ENCODE measurements around the gene SCEL. TPM values are rescaled to one million over a fixed set of nuclear protein-coding genes. Genes with fewer than 3 reads are reported as not detected.

The SCEL gene
- polyA plus RNA-seq, 1 donor from 2014 or later, result 0.24 TPM

DNA sequence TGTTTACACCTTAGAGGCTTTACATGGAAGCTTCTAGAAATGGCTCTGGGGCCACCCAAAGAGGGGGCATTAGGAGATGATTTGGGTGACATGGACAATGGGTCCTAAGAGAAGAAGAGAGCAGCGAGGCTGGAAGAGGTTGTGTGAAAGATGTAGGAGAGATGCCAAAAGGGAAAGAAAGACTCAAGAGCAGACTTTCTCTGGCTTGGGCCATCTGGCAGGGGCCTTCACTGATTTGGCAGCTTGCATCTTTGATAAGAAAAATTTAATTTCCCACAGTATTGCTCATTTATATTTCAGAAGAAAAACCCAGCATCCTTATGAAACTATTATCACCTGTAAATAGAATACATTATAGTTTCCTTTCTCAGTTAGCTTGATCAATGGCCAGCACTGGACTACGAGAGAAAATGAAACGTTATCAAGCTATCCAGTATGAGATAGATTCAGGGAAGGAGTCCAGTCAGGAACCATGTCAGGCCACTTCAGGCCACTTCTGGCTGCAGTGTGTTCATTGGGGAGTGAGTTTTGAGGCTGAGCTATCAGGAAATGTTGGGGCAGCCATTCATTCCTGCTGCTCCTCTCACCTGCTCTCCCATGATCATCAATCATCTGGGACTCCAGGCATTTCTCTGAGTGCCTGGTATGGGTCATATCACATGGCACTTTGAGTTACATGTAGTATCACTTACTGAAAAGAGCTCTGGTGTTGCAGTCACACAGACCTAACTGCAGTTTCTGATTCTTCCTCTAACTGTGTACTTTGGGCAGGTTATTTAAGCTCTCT, 10.3 kb downstream of the SCEL start:
- no peaks in the 10 kb centered on the region for H3K9me2 ChIP-seq (ENCODE audit: insufficient read depth, low read length)
- no peaks in the 10 kb centered on the region for H3K9me3 ChIP-seq (ENCODE audit: low read length)
- H3K4me3 ChIP-seq (ENCODE audit: low read length), result no peak overlapping the region
- no peaks in the 10 kb centered on the region for H3K79me2 ChIP-seq (replicated peaks; ENCODE audit: insufficient read depth, low read length)
- TF ChIP-seq MXI1 (conservative IDR thresholded peaks at IDR 0.05; ENCODE audit: poor library complexity, severe bottlenecking) (no peak), POLR2AphosphoS5 (IDR thresholded peaks at IDR 0.05) (no peak), EZH2 (IDR thresholded peaks at IDR 0.05; ENCODE audit: borderline replicate concordance, insufficient read depth, low read length, poor library complexity, severe bottlenecking) (no peak), SMC3 (conservative IDR thresholded peaks at IDR 0.05; ENCODE audit: poor library complexity) (no peak), EP300 (conservative IDR thresholded peaks at IDR 0.05; ENCODE audit: poor library complexity, severe bottlenecking) (no peak), TAF1 (IDR thresholded peaks at IDR 0.05; ENCODE audit: low read depth) (no peak), RAD21 (conservative IDR thresholded peaks at IDR 0.05) (no peak)
- TF ChIP-seq, protein P1, sequence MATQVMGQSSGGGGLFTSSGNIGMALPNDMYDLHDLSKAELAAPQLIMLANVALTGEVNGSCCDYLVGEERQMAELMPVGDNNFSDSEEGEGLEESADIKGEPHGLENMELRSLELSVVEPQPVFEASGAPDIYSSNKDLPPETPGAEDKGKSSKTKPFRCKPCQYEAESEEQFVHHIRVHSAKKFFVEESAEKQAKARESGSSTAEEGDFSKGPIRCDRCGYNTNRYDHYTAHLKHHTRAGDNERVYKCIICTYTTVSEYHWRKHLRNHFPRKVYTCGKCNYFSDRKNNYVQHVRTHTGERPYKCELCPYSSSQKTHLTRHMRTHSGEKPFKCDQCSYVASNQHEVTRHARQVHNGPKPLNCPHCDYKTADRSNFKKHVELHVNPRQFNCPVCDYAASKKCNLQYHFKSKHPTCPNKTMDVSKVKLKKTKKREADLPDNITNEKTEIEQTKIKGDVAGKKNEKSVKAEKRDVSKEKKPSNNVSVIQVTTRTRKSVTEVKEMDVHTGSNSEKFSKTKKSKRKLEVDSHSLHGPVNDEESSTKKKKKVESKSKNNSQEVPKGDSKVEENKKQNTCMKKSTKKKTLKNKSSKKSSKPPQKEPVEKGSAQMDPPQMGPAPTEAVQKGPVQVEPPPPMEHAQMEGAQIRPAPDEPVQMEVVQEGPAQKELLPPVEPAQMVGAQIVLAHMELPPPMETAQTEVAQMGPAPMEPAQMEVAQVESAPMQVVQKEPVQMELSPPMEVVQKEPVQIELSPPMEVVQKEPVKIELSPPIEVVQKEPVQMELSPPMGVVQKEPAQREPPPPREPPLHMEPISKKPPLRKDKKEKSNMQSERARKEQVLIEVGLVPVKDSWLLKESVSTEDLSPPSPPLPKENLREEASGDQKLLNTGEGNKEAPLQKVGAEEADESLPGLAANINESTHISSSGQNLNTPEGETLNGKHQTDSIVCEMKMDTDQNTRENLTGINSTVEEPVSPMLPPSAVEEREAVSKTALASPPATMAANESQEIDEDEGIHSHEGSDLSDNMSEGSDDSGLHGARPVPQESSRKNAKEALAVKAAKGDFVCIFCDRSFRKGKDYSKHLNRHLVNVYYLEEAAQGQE (IDR thresholded peaks at IDR 0.05; ENCODE audit: borderline replicate concordance), result no peak
- TF ChIP-seq, protein P2, sequence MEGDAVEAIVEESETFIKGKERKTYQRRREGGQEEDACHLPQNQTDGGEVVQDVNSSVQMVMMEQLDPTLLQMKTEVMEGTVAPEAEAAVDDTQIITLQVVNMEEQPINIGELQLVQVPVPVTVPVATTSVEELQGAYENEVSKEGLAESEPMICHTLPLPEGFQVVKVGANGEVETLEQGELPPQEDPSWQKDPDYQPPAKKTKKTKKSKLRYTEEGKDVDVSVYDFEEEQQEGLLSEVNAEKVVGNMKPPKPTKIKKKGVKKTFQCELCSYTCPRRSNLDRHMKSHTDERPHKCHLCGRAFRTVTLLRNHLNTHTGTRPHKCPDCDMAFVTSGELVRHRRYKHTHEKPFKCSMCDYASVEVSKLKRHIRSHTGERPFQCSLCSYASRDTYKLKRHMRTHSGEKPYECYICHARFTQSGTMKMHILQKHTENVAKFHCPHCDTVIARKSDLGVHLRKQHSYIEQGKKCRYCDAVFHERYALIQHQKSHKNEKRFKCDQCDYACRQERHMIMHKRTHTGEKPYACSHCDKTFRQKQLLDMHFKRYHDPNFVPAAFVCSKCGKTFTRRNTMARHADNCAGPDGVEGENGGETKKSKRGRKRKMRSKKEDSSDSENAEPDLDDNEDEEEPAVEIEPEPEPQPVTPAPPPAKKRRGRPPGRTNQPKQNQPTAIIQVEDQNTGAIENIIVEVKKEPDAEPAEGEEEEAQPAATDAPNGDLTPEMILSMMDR (IDR thresholded peaks at IDR 0.05; ENCODE audit: poor library complexity, severe bottlenecking), result no peak
- no peak overlapping the region for H3K9ac ChIP-seq (ENCODE audit: low read length)
- no peaks in the 10 kb centered on the region for H3K27me3 ChIP-seq (ENCODE audit: insufficient read depth, low read depth, low read length)
- H3K36me3 ChIP-seq (ENCODE audit: insufficient read depth, low read length), result no peaks in the 10 kb centered on the region
- no peaks in the 10 kb centered on the region for H4K20me1 ChIP-seq (ENCODE audit: insufficient read depth)
- H3K4me2 ChIP-seq (ENCODE audit: low read length), result no peak overlapping the region
- H2AFZ ChIP-seq (ENCODE audit: low read depth, low read length), result no peak overlapping the region
- no peak overlapping the region for H3K27ac ChIP-seq (ENCODE audit: low read length)
- no peaks in the 10 kb centered on the region for H3F3A ChIP-seq (ENCODE audit: insufficient read depth, low read length, poor library complexity, severe bottlenecking)

DNA sequence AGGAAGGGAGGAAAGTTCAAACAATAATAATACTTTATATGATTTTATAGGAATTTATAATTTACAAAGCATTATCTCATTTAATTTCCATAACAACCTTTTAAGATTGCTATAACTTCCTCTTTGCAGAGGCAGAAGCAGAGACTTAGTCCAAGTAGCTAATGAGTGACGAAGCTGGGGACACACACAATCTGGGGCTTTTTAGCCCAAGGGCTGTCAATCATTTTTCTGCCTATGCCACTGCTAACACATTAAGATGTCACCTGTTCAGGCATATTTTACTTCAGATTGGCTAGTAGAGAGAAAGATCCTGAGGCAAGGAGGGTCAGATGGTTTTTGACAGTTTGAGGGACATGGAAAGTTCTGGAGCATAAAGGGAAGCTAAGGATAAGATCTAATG, 12.6 kb downstream of the SCEL start:
- H3F3A ChIP-seq (ENCODE audit: insufficient read depth, low read length, poor library complexity, severe bottlenecking), result no peaks in the 10 kb centered on the region
- H3K36me3 ChIP-seq (ENCODE audit: insufficient read depth, low read length), result no peaks in the 10 kb centered on the region
- no peak overlapping the region for H3K4me2 ChIP-seq (ENCODE audit: low read length)
- no peak overlapping the region for H3K9ac ChIP-seq (ENCODE audit: low read length)
- H4K20me1 ChIP-seq (ENCODE audit: insufficient read depth), result no peaks in the 10 kb centered on the region
- H3K9me2 ChIP-seq (ENCODE audit: insufficient read depth, low read length), result no peaks in the 10 kb centered on the region
- no peaks in the 10 kb centered on the region for H3K27me3 ChIP-seq (ENCODE audit: insufficient read depth, low read depth, low read length)
- H2AFZ ChIP-seq (ENCODE audit: low read depth, low read length), result no peak overlapping the region
- TF ChIP-seq EZH2 (IDR thresholded peaks at IDR 0.05; ENCODE audit: borderline replicate concordance, insufficient read depth, low read length, poor library complexity, severe bottlenecking) (no peak), EP300 (conservative IDR thresholded peaks at IDR 0.05; ENCODE audit: poor library complexity, severe bottlenecking) (no peak), POLR2AphosphoS5 (IDR thresholded peaks at IDR 0.05) (no peak), RAD21 (conservative IDR thresholded peaks at IDR 0.05) (no peak), MXI1 (conservative IDR thresholded peaks at IDR 0.05; ENCODE audit: poor library complexity, severe bottlenecking) (no peak), TAF1 (IDR thresholded peaks at IDR 0.05; ENCODE audit: low read depth) (no peak)
- H3K27ac ChIP-seq (ENCODE audit: low read length), result no peak overlapping the region
- H3K4me3 ChIP-seq (ENCODE audit: low read length), result no peak overlapping the region
- H3K79me2 ChIP-seq (replicated peaks; ENCODE audit: insufficient read depth, low read length), result no peaks in the 10 kb centered on the region
- H3K9me3 ChIP-seq (ENCODE audit: low read length), result no peaks in the 10 kb centered on the region
